HG03135 (cell line): ENCODE data around the gene ZMYND19.
"Not testable (repeated sequence)": the region's sequence is repeated elsewhere in the genome, so short reads cannot be mapped to it uniquely, and the experiment has no call there.

Experiments
- ATAC-seq: cut with Tn5 transposase; IDR thresholded peaks from one replicate; pipeline ENCODE4 v1.9.1; 2021; ENCODE audit warnings: mild to moderate bottlenecking, moderate library complexity; ENCODE audit not compliant: unreplicated experiment

ZMYND19 gene

DNA sequence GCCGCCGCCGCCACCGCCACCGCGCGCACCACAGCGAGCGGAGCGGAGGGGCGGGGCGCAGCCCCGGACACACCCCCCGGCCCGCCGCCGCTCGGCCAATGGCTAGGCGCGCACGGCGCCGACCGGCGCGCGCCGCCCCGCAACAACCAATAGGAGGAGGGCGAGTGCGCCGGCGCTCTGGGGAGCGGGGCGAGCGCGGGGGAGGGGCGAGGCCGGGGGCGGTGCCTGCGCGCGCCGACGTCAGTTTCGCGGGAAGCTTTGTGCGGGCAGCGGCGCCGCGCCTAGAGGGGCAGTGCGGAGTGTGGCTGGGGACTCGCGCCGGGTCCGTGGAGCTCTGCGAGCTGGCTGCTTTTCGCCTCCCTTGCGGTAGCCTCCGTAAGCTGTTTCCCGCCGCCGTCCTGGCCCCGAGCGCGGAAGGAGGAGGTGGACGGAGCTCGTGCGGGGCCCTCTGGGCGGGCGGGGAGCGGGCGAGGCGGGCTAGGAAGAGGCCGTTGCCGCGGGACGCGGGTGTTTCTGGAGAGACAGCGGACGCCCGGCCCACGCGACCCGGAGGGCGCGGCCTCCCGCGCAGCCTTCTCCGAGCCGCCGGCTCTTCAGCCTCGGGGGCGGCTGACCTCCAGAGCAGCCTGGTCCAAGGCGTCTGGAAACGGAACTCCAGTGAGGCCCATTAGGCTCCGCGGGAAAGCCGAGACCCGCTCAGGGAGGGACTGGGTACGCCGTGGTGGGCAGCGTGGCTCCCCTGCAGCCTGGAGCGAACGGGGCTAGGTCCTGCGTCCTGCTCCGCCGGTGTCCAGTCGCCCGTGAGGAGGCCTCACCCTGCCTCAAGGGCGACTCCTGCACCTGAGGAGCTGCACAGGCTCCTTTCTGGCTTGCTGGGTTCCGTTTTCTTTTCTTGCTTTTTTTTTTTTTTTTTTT lies at the start of gene ZMYND19:
ZMYND19 (minus strand) TSS at position 44 of the 915 bp plus-strand sequence. CDS start 249 bp downstream, outside the sequence.
- ATAC-seq: peak; percentile 82

DNA sequence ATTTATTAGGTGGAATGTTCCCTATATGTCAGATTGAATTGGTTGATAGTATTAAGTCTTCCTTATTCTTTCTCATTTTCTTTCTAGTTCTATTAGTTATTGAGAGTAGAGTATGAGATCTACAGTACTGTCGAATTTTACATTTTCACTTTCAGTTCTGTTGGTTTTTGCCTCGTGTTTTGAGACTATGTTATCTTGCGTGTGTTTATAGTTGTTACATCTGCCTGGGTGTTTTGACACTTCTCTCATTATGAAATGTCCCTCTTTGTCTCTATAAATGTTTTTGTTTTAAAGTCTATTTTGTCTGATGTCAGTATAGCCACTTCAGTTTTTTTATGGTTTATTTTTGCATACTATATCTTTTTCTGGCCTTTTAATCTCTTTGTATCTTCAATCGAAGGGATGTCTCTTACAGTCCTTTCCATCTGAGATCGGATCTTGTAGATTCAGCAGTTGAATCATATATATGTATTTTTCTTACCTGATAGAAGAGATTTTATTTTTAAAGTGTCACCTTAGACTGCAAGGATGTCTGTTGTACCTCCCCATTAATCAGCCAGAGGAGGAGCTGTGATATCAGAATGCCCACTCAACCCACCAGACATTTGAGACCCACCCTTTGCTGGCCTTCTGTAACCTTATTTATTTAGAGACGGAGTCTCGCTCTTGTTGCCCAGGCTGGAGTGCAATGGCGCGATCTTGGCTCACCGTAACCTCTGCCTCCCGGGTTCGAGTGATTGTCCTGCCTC lies 49.2 kb upstream of the ZMYND19 start:
- no peak for ATAC-seq

DNA sequence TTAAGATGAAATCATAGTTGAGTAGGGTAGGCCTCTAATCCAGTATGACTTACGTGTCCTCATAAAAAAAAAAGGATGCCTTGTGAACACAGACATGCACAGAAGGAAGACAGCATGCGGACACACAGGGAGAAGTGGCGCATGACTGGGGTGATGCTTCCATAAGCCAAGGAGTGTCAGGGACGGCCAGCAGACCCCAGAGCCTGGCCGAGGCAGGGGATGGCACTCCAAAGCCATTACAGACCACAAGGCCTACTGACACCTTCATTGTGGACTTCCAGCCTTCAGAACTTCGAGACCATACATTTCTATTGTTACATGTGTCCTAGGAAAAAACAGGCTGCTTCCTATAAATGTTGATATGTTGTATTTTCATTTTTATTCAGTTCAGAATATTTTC lies 48.4 kb upstream of the ZMYND19 start:
- ATAC-seq: no peak

DNA sequence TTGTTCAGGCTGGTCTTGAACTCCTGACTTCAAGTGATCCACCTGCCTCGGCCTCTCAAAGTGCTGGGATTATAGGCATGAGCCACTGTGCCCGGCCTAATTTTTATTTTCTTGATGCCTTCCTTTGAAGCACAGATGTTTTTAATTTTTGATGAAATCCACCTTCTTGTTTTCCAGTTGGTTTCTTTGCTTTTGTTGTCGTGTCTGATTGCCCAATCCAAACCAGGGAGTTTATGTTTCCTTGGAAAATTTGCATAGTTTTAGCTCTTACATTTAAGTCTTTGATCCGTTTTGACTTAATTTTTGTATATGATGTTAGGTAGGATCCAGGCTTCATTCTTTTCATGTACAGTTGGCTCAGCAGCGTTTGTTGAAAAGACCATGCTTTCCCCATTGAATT lies 43.7 kb upstream of the ZMYND19 start:
- no peak for ATAC-seq

DNA sequence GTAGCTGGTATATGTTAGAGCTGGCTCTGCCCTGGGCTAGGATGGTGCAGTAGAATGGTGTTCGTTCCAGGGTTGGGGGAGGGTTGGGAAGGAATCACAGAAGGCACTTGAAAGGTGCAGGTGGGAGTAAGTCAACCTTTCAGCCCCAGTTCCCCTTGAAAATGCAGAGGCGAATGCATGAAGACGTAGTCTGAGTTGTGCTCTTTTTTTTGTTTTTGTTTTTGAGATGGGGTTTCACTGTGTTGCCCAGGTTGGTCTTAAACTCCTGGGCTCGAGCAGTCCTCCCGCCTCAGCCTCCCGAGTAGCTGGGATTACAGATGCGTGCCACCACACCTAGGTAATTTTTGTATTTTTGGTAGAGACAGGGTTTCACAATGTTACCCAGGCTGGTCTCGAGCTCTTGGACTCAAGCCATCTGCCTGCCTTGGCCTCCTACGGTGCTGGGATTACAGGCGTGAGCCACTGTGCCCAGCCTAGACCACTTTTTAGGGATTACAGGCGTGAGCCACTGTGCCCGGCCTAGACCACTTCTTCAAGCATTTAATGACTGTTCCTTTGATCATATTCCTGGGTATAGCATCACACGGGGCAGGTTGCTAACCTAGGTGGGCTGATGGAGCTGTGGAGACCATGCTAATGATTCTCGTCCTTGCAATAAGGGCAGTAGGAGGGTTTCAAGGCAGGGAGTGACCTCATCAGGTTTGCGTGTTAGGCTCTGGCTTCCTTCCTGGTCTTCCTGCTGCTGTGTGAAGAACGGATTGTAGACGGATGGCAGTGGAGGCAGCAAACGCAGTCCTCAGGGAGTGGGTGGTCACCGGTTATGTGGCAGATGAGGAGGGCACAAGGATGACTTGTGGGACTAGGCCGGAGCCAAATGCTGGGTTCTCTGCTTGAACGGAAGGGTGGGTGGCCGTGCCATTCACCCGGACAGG lies 42.2 kb upstream of the ZMYND19 start:
- no peak for ATAC-seq

DNA sequence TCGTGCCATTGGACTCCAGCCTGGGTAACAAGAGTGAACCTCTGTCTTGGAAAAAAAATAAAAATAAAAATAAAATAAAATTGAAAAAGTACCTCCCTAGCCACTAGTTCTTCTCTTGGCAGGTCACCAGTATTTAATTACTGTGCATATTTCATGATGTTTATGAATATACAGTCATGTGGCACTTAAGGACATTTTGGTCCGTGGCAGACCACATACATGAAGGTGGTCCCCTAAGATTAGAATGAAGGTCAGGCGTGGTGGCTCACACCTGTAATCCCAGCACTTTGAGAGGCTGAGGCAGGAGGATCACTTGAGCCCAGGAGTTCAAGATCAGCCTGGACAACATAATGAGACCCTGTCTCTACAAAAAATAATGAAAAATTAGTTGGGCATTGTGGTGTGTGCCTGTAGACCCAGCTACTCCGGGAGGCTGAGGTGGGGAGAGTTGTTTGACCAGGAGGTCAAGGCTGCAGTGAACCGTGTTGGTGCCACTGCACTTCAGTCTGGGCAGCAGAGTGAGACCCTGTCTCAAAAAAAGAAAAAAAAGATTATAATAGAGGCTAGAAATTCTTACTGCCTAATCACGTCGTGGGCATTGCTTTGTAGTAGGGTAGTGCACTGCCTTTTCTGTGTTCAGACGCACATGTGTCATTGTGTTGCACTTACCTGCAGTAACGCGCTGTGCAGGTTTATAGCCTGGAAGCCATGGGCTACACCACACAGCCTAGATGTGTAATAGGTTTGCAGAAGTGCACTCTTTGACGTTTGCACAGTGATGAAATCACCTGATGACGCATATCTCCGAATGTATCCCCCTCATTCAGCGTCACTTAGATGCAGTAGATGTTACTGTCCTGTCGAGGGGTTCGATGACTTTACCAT lies 41.3 kb upstream of the ZMYND19 start:
- no peak for ATAC-seq

DNA sequence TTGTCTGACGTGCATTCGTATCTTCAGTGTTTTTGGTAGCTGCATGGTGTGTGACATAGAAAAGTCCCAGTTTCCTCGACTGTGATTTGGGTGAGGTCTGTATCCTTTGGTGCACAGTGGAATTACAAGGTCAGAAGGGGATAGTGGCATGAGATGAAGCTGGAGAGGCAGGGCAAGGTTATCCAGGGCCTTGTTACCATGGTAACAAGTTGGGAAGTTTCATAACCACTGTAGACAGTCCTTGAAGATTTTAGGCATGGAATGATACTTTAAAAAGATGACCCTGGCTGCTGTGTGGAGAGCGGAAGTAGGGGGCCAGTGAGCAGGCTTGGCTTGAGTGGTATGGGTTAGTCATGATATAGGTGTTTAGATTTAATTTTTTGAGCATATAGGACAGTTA lies 40.4 kb upstream of the ZMYND19 start:
- ATAC-seq: no peak

DNA sequence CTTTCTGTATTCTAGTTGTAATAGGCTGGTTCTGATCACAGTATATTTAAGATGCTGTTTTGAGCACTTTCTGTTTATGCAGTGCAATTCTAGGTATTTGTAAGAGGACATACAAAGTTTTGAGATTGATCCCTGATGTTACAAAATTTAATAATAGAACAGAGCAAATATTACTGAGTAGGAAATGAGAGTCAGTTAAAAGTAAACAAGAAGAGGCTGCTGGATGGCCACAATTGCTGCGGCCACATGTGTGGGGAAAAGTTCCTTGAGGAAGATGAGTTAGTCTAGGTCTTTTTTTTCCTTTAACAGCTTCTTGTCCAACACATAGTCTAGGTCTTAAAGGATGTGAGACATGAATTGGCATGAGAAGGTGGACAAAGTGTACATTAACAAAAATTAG lies 39.8 kb upstream of the ZMYND19 start:
- ATAC-seq: no peak

DNA sequence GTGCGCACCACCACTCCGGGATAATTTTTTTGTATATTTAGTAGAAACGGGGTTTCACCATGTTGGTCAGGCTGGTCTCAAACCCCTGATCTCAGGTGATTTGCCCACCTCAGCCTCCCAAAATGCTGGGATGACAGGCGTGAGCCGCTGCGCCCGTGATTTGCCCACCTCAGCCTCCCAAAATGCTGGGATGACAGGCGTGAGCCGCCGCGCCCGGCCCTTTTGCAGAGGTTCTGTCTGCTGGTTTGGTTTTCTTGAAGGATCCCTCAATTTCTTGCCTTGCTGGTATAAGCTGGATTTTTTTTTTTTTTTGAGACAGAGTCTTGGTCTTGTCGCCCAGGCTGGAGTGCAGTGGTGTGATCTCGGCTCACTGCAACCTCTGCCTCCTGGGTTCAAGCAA lies 37.1 kb upstream of the ZMYND19 start:
- not testable (repeated sequence) for ATAC-seq

DNA sequence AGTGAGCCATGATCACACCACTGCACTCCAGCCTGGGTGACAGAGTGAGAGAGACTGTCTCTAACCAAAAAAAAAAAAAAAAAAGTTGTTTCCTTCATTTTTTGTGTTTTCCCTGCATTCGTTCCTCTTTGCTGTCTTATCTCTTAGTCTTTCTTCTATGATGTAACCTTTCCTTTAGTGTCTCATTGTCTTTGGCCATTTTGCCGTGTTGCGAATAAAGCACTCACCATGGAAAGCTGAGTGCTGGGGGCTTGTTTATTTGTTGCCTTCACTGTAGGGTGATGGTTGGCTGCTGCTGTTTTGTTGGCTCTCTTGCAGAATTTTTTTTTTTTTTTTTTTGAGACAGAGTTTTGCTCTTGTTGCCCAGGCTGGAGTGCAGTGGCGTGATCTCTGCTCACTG lies 36.2 kb upstream of the ZMYND19 start:
- ATAC-seq: no peak

DNA sequence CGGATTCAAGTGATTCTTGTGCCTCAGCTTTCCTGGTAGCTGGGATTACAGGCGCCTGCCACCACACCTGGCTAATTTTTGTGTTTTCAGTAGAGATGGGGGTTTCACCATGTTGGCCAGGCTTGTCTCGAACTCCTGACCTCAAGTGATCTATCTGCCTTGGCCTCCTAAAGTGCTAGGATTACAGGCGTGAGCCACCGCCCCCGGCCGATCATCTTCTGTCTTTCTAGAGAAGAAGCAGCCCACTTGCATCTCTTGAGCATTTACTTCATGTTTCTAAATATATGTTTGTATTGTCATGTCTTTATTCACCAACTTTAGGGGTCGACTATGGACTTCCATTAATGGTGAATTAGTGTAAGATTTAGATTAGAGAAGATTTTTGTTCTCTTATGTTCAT lies 31.9 kb upstream of the ZMYND19 start:
- ATAC-seq: not testable (repeated sequence)

DNA sequence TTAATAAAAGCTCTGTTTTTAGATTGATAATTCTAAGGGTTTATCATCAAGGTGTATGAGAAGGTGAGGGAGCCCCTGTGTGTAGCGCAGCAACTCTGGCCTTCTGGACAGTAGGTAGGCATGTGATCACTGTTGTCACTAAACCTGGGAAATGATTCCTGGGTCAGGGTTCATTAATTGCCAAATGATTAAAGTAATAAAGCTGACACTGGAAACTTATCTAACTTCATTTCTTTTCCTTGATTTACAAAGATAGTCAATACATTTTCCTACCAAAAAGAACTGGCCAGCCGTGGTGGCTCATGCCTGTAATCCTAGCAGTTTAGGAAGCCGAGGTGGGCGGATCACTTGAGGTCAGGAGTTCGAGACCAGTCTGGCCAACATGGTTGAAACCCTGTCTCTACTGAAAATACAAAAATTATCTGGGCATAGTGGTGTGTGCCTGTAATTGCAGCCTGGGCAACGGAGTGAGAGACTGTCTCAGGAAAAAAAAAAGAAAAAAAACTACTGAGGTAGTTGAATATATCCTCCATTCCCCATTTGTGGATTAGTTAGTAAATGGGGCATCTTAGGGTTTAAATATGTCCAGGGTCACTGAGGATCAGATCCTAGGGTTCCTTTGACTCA lies 30.9 kb upstream of the ZMYND19 start:
- no peak for ATAC-seq

DNA sequence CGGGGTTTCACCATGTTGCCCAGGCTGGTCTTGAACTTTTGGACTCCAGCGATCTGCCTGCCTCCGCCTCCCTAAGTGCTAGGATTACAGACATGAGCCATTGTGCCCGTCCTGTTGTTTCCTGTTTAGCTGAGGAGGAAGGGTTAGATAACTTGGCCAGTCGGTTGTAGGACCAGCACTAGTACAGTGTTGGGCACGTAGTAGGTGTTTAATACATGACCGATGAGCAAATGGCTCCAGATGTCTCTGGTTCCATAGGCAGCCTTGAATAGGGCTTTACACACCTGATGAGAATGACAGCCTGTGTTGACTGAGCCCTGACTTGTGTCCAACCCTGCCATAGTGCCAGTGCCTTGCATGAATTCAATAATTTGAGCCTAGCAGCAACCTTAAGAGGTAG lies 30.3 kb upstream of the ZMYND19 start:
- ATAC-seq: no peak

DNA sequence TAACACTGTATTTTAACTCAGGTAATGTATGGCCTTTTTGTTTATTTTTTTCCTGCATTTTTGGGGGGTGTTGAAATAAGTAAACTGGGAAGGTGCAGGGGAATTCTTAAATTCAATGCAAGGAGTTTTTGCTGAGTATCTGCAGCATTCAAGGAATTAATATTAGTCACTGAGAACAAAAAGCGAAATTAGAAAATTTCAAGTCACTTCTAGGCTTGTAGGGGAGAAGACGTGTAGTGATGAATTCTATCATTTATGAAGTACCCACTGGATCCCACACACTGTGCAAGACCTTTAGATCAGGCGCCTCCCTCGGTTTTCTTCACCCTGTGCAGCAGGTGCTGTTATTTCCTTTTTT lies 29.7 kb upstream of the ZMYND19 start:
- ATAC-seq: no peak

DNA sequence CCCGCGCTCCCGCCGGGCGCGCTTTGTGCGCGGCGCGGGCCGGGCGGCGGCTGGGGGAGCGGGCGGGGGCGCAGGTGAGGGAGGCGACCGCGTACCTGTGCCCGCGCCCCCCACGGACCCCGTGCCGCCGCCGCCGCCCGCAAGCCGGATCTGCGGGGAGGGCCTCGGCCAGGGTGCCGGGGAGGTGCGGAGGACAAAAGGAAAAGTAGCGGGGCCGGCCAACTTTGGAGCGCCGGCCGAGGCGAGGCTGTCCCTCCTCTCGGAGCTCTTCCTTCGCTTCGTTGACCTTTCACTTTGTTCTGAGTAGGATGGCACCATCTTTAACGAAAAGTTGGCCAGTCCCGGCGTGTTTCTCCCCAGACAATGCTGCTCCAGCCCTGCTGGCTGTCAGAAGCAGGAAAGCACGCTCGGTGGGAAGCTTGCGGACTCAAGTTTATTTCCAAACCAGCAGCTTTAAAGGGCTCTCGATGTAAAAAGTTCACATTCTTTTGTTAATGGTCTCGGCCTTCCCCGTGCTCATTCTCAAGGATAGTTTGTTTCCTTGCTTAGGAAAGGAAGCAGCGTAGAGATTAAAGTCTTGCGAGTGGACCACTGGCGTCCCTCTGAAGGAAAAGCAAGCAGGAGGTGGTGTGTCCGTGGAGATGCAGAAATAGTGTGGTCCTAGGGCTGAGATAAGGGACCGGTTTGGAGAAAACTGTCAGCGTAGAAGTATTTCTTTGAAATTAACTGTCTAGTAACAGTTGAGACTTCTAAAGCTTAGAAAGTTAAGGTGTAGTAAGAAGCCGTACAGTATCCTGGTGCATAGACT lies 29.1 kb upstream of the ZMYND19 start:
- peak; percentile 20 for ATAC-seq

DNA sequence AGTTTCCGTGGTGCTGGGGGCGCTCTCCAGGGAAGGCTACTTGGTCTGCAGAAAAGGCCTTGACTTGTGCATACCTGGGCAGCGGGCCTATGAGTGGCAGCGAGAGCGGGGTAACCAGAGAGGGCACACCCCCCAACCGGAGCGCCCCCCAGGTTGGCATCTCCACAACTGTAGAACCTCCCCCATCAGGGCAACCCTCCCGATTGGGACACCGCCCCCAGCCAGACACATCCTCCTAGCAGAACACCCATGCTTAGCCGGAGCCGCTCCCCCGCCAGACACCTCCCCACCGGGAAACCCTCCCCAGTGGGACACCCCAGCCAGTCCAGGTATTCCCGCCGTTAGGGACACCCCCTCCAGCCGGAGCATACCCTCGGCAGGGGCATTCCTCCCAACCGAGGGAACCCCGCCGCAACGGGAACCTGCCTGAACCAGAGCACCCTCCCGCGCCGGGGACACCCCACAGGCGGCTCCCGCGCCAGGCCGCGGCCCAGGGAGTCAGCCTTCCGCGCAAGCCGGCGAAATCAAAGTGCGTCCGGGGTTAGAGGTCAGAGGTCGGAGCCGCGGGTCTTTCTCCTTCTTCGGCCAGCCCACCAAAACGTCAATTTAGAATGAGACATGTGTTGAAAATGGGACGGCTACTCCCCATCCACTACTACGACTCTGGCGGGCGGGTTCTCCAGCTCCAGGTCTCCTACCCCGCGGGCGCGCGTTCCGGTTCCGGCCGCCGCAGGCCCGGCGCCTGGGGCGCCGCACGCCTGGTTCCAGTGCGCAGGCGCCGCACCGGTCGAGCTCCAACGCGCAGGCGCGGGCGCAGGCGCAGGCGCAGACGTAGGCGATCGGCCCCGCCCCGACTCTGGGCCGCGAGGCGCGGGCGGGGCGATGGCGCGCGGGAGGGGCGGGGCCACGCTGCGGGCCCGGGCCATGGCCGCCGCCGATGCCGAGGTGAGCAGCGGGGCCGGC lies 28.1 kb upstream of the ZMYND19 start, which contains the start of gene EHMT1:
EHMT1 (plus strand) TSS at position 901 of the 963 bp plus-strand sequence; CDS start at position 925, 24 bp downstream.
- ATAC-seq: peak; percentile 66

DNA sequence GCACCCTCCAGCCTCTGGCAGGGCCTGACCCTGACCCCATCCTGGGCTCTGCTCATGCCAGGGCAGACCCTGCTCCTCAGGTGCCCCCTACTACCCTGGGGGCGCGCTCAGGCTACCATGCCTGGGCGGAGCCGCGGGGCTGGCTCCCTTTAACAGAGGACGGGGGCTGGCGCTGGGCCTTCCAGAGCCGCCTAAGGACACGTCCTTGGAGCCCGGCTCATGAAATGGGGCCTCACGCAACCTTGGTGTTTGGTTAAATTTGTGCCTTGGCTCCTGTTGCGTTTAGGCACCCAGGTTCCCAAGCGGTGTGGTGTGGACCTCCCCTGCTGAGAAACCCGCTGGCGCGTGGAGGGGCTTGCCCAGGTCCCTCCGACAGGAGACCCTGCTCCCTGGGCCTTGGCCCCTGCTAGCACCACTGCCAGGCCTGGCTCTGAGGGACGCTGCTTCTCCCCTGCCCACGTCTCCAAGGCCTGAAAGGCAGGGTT lies 25.1 kb upstream of the ZMYND19 start:
- ATAC-seq: no peak
